NCI-H345 treated with DMSO at 0.1 percent for 48 hours (cell line): Measurements from ENCODE around the gene INTS13.
"Not testable (repeated sequence)": the region's sequence is repeated elsewhere in the genome, so short reads cannot be mapped to it uniquely, and the experiment has no call there.

Experiments
- DNase-seq: peaks from one replicate; lab custom pipeline; 2025; ENCODE audit not compliant: unreplicated experiment; lab: John Stamatoyannopoulos, UW

Gene INTS13

DNA sequence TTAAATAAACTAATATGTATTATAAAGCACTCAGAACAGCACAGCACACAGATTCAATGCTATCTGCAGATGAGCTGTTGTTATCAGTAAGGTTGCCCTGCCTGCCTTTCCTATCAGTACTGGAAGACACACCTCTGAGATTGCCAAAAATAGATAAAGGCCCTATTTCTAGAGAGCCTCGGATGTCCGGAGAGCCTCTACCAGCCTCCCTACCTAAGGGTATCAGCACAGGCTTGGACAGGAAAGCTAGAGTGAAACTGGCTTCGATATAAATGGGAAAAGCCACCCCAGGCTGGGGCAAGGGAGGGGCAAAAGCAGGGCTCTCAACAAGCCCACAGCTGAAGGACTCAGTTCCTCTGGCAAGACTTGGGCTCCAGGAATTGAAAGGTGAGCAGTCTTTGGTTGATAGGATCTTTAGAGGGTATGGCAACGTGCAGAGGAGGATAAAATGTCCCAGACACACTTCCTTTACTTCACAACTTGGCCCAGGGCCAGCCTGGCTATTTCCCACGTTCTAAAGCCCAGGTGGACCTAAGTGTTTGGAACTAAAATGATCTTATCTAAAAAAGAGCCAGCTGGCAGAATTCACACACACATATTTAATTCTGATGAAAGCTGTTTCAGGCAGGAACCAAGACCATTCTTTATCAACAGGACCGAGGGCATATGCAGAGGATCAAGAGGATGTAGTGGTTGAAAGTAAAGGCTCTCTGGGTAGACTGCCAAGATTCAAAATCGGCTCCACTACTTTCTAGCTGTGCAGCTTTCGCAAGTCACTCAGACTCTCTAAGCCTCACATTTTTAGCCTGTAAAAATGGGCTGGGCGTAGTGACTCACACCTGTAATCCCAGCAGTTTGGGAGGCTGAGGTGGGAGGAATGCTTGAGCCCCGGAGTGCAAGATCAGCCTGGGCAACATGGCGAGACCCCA, 67.0 kb downstream of the INTS13 start:
- no peak for DNase-seq

DNA sequence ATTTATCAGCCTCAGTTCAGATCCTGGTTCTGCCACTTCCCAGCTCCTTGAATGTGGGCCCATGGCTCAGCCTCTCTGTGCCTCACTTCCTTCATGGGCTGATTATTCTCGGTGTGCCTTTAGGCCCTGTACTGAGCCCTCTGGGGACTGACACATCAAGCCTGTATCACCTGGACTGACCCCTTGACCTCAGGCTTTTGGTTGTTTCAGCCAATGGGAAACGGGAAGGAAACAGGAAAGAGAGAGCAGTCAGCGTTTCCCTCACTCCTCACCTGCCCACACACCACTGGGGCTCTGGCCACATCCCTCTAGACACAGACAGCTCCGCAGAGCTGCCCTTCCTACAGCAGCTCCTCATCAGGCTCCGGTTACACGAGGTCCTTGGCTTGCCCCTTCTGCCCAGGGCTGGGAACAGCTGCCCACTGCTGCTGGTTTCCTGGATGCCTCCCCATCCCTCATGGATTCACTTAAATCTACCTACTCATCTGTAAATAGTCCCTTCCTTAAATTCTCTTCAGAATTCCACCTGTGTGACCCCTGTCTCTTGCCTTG, 67.8 kb downstream of the INTS13 start:
- no peak for DNase-seq

DNA sequence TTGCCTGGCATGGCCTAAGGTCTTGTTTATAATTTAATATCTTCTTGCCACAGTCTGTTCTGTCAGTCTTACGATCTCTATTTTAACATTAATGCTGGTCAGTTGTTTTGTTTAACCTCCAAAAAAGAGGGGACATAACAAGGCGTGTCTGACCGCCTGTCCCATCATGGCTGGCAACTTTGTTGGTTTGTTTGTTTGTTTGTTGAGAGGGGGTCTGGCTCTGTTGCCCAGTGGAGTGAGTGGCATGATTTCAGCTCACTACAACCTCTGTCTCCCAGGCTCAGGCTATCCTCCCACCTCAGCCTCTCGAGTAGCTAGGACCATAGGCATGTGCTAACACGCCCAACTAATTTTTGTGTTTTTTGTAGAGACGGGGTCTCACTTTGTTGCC, 68.7 kb downstream of the INTS13 start:
- DNase-seq = no peak

DNA sequence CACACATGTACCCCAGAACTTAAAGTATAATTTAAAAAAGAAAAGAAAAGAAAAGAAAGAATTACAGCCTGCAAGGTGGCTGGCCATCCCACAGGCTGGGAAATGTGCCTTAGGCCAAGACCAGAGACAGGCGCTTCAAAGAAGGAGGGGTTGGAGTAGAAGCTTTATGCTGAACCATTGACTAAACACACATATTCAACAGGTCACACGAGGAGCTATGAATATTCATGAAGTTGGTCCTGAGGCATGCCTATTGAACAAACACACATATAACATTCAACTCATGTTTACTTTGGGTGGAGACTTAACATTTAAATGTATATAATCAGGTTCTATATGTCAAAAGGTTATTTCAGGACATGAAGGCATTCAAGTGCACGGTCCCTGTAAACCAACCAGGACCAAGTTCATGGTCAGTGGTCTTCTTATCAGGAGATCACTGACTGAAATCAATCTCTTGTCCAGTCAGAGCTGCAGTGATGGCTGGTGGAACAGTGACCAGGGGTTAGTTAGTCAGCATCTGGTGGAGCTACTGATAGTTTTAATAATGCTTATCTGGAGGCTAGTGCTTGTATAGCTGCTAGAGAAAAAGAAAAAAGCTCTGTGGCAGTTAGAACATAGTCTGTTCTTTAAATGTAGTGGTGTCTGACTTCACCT, 69.2 kb downstream of the INTS13 start:
- DNase-seq = no peak

DNA sequence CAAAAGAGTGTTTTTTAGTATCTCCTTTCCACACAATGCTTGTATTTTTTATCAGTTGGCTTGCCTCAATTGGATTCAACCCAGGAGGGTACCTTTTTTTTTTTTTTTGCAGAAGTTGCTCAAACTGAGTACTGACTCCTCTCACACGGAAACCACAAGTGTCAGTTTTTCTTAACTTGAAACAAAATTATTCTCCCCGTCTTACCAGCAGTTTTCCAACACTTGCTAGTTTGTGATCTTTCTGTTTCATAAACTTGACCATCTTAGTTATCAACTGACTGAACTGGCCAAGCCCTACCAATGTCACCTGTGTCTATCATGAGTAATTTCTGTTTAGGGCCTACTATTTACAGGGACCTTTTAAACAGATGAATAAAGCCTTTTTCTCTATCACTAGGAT, 70.7 kb downstream of the INTS13 start:
- DNase-seq = no peak

DNA sequence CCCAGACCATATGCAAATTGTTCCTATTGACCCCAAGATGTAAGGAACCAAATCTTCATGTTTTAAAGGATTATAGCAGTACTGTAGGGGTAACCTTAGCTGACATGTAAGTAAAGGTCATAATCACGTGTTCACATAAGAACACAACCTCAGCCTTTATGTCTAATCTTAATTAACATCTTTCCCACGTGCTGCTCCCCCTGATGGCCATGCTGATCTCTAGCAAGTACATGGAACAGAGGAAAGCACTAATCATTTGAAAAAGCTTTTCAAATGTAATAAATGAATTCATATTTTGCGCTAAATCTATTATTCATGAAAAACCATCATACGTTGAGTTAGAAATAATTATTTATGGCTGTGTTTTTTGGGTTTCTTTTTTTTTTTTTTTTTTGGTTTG, 74.3 kb downstream of the INTS13 start:
- DNase-seq = no peak

DNA sequence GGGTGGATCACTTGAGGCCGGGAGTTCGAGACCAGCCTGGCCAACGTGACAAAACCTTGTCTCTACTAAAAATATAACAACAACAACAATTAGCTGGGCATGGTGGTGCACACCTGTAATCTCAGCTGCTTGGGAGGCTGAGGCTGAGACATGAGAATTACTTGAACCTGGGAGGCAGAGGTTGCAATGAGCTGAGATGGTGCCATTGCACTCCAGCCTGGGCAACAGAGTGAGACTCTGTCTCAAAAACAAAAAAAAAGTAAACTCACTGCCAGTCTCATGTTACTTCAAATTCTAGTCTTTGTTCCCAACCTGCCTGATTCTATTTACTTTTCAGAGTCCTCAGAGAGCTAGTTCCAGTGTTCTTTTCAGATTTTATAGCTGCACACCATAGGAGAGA, 75.0 kb downstream of the INTS13 start:
- DNase-seq = not testable (repeated sequence)

DNA sequence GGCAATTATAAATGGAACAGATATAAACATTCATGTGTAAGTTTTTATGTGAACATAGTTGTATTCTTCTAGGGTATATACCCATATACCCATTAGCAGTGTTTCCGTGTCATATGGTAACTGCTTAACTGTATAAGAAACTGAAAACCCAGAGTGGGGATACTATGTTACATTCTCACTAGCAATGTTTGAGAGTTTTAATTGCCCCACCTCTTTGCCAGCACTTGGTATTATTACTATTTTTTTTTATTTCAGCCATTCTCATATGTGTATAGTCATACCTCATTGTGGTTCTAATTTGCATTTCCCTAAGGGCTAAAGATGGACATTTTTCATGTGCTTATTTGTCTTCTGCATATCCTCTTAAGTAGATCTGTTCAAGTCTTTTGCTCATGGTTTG, 76.1 kb downstream of the INTS13 start:
- DNase-seq = no peak

DNA sequence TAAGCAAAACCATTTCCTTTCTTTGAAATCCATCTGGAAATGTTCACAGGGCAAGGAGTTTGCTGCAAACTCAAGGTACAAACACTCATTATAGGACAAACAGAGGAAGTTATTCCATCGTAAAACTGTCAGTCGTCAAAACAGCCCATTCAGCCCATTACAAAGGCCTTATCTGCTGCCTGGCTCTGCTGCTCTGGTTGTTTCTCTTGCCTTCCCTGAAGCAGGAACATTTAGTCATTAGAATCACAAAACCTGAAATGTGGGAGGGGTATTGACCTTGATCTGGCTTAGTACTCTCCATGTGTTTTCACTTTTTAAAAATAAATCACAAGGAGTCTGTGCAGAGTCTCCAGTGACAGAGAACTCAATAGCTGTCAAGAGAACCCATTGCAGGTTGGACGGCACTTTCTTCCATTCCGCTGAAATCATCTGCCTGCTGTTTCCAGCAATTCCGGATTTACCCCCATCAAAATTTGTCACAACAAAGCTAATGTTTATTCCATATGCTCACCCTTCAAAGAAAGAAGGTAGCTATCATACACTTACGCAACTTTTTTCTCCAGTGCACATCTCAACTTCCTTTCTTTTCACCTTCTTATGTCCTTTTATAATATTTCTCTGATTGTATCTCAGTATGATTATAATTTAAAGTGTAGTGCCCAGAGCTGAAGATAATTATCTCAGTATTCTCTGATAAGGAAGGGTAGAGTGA, 80.2 kb downstream of the INTS13 start:
- DNase-seq = no peak

DNA sequence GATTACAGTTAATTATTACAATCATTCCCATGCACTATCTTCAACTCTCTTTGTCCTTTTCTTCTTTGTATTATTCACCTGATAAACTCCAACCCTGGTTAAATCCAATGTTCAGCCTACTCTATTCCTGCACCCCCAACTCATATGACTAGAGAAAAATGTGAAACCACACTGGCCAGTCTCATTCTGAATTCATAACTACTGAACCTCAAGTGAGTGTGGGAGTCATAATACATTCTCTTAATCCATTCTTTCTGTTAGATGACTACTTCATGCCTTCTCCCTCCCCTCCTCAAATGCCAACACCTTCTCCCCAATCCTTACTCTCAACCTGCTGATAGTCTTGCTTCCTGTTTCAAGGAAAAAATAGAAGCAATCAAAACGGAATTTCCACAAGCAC, 82.4 kb downstream of the INTS13 start:
- no peak for DNase-seq
